GM12878 (cell line): ENCODE results near the gene SP8. TPM values are rescaled to one million over a fixed set of nuclear protein-coding genes. Genes with fewer than 3 reads are reported as not detected.

Experiments
- ATAC-seq: fragments of 200-7000 bp; cut with Tn5 transposase; 3 replicates; pipeline ENCODE4 v1.9.1; 2020; ENCODE audit warnings: mild to moderate bottlenecking, moderate library complexity
- BruUV-seq: library from RNA; stranded (reverse); fragments of 400-500 nt; replicated peaks from 2 replicates; lab custom pipeline; 2021; lab: Mats Ljungman, UMichigan
- CTCF ChIA-PET: fragments of 300-600 bp; sonication (Branson Sonifier 250); formaldehyde crosslinking; extraction: SDS; loops from one replicate; lab custom pipeline; 2021; ENCODE audit warnings: inconsistent platforms; lab: Yijun Ruan, JAX
- POLR2A ChIA-PET: fragments of 350-600 bp; formaldehyde crosslinking; extraction: SDS; loops from one replicate; lab custom pipeline; 2021; ENCODE audit warnings: inconsistent platforms; lab: Charles Lee
- RAD21 ChIA-PET: fragments of 300-600 bp; sonication (Branson Sonifier 250); formaldehyde crosslinking; loops from one replicate; lab custom pipeline; 2023; ENCODE audit warnings: antibody characterized with exemption; ENCODE audit not compliant: unreplicated experiment; lab: Charles Lee
- SMC1A ChIA-PET: fragments of 300-600 bp; sonication (Branson Sonifier 250); formaldehyde crosslinking; loops from one replicate; lab custom pipeline; 2023; ENCODE audit not compliant: unreplicated experiment, uncharacterized antibody; lab: Charles Lee
- DNase-seq: peaks from one replicate; pipeline ENCODE4 v3.0.0-alpha.2; 2011; ENCODE audit warnings: low read depth, low spot score
- FAIRE-seq: peaks from 3 replicates; lab custom pipeline; 2011; peaks lifted over from hg19 to GRCh38; lab: Jason Lieb, UNC
- H2AFZ ChIP-seq: 2 replicates; pipeline ENCODE4 v1.6.0; 2011; ENCODE audit warnings: low read depth, low read length, control low read depth; ENCODE audit not compliant: control insufficient read depth
- H3K27ac ChIP-seq: 2 replicates; pipeline ENCODE4 v1.5.1; 2011; ENCODE audit warnings: control low read depth; ENCODE audit not compliant: control insufficient read depth, insufficient read depth
- H3K27me3 ChIP-seq, 2 experiments: replicated peaks in 1 of 2; 2 replicates each; pipeline versions ENCODE4 v1.6.0 to v1.6.1; 2011; ENCODE audit warnings: low read length in 1 of 2; ENCODE audit not compliant: control insufficient read depth in 2 of 2, insufficient read depth in 2 of 2
- H3K36me3 ChIP-seq, 2 experiments: 2 replicates each; pipeline ENCODE4 v1.5.1; 2011; ENCODE audit warnings: low read length in 1 of 2; ENCODE audit not compliant: control insufficient read depth in 2 of 2, insufficient read depth in 2 of 2
- H3K4me1 ChIP-seq: 2 replicates; pipeline ENCODE4 v1.6.1; 2011; ENCODE audit warnings: mild to moderate bottlenecking, low read length, moderate library complexity, mixed read lengths; ENCODE audit not compliant: control insufficient read depth, insufficient read depth
- H3K4me2 ChIP-seq: 2 replicates; pipeline ENCODE4 v1.6.0; 2011; ENCODE audit warnings: control low read depth; ENCODE audit not compliant: control insufficient read depth, insufficient read depth
- H3K4me3 ChIP-seq: fragments of 200-600 bp; sonication (generic); 2 replicates; pipeline ENCODE4 v1.5.1; 2016
- H3K79me2 ChIP-seq: 2 replicates; pipeline ENCODE4 v1.6.0; 2011; ENCODE audit warnings: low read length; ENCODE audit not compliant: control insufficient read depth, insufficient read depth
- H3K9ac ChIP-seq: 2 replicates; pipeline ENCODE4 v1.8.0; 2011; ENCODE audit warnings: low read length, control low read depth, mixed read lengths; ENCODE audit not compliant: control insufficient read depth, insufficient read depth
- H3K9me3 ChIP-seq: replicated peaks from 3 replicates; pipeline ENCODE4 v1.5.1; 2011; ENCODE audit warnings: mild to moderate bottlenecking, low read length; ENCODE audit not compliant: control insufficient read depth, insufficient read depth
- H4K20me1 ChIP-seq: 2 replicates; pipeline ENCODE4 v1.6.0; 2011; ENCODE audit not compliant: control insufficient read depth, insufficient read depth
- ATF2 ChIP-seq: IDR thresholded peaks from 2 replicates; pipeline ENCODE4 v1.6.1; 2012; ENCODE audit warnings: low read length, inconsistent platforms
- CBX3 ChIP-seq: fragments of 200-600 bp; sonication (generic); IDR thresholded peaks from 2 replicates; pipeline ENCODE4 v1.6.1; 2016; ENCODE audit warnings: low read depth, borderline replicate concordance
- ESRRA ChIP-seq: IDR thresholded peaks from 2 replicates; pipeline ENCODE4 v1.6.1; 2012; ENCODE audit warnings: mild to moderate bottlenecking, low read length, improper control_type of control experiment
- KDM1A ChIP-seq: fragments of 200-600 bp; sonication (generic); IDR thresholded peaks from 2 replicates; pipeline ENCODE4 v1.6.1; 2016; ENCODE audit warnings: borderline replicate concordance
- MEF2B ChIP-seq: fragments of 450-650 bp; IDR thresholded peaks from 2 replicates; pipeline ENCODE4 v1.6.1; 2018; ENCODE audit warnings: mild to moderate bottlenecking, moderate library complexity; ENCODE audit not compliant: partially characterized antibody, poor library complexity, severe bottlenecking
- NR2C2 ChIP-seq: IDR thresholded peaks from 2 replicates; pipeline ENCODE4 v1.6.1; 2011; ENCODE audit warnings: borderline replicate concordance, low read depth; ENCODE audit not compliant: control insufficient read depth, insufficient read length
- REST ChIP-seq: IDR thresholded peaks from 2 replicates; pipeline ENCODE4 v1.6.1; 2012; ENCODE audit warnings: mild to moderate bottlenecking, low read depth, low read length
- SPI1 ChIP-seq: IDR thresholded peaks from 2 replicates; pipeline ENCODE4 v1.6.1; 2011; ENCODE audit warnings: low read depth, mild to moderate bottlenecking, low read length, moderate library complexity, borderline replicate concordance; ENCODE audit not compliant: insufficient read depth
- TAF1 ChIP-seq: IDR thresholded peaks from 2 replicates; pipeline ENCODE4 v1.6.1; 2011; ENCODE audit warnings: mild to moderate bottlenecking, low read depth, low read length, borderline replicate concordance
- ZNF207 ChIP-seq: fragments of 450-650 bp; IDR thresholded peaks from 2 replicates; pipeline ENCODE4 v1.6.1; 2014; ENCODE audit warnings: antibody characterized with exemption, mild to moderate bottlenecking, borderline replicate concordance
- in situ Hi-C: fragments of 300-500 bp; cut with MboI; formaldehyde crosslinking; loops from 9 replicates; pipeline ENCODE4 v1.14.3; 2018; ENCODE audit warnings: mixed read lengths
- intact Hi-C: fragments of 100-400 bp; cut with micrococcal nuclease; formaldehyde crosslinking; loops from one replicate; pipeline ENCODE4 v1.14.2; 2022; ENCODE audit not compliant: unreplicated experiment
- polyA plus RNA-seq, 11 experiments: library from polyadenylated mRNA; depleted of rRNA in 4 of 11; unstranded in 6 of 11; stranded (reverse) in 5 of 11; fragments of >200 nt; fragmentation: Nextera tagmentation in 4 of 11; fragmentation: Illumina TruSeq in 1 of 11; extraction: Ambion mirVana in 4 of 11; extraction: Trizol in 1 of 11; gene quantifications; 1 replicate in 1 of 11; 2 replicates in 10 of 11; pipeline versions ENCODE4 v1.2.1 to v1.2.3, GENCODE V29; 2011 to 2016; ENCODE audit warnings: inconsistent platforms in 2 of 11, missing spikeins in 2 of 11, low read depth in 1 of 11
- total RNA-seq, 4 experiments: library from RNA; depleted of rRNA in 3 of 4; stranded (reverse); fragments of >200 nt in 3 of 4; fragmentation: Illumina TruSeq in 1 of 4; extraction: Trizol in 1 of 4; gene quantifications; 2 replicates each; pipeline versions ENCODE4 v1.2.1 to v1.2.3, GENCODE V29; 2013 to 2021
- TF ChIP-seq, protein P1 (sequence below): fragments of 450-650 bp; IDR thresholded peaks from 2 replicates; pipeline ENCODE4 v1.6.1; 2016; ENCODE audit warnings: mild to moderate bottlenecking

SP8 gene
- total and polyA plus RNA-seq, 10 of the 15 experiments (the other 5 are each of a cell fraction or from before 2014, with no cell fraction given): not detected

- intact Hi-C loops (no loop called here), in situ Hi-C loops (no loop called here)
- no peak for TF ChIP-seq ZNF207
- no peak for TF ChIP-seq ESRRA
- no peak for TF ChIP-seq REST
- TF ChIP-seq CBX3: no peak
- TF ChIP-seq SPI1: no peak
- no peak for TF ChIP-seq TAF1
- TF ChIP-seq MEF2B: no peak
- TF ChIP-seq NR2C2: no peak
- no peak for TF ChIP-seq KDM1A
- no peak for TF ChIP-seq ATF2
- TF ChIP-seq, protein P1, sequence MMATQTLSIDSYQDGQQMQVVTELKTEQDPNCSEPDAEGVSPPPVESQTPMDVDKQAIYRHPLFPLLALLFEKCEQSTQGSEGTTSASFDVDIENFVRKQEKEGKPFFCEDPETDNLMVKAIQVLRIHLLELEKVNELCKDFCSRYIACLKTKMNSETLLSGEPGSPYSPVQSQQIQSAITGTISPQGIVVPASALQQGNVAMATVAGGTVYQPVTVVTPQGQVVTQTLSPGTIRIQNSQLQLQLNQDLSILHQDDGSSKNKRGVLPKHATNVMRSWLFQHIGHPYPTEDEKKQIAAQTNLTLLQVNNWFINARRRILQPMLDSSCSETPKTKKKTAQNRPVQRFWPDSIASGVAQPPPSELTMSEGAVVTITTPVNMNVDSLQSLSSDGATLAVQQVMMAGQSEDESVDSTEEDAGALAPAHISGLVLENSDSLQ: no peak
- ChIA-PET CTCF (no interaction called here), RAD21 (no interaction called here), POLR2A (no interaction called here), SMC1A (interaction anchor here (1.4 kb wide), 1 partner anchor 517 kb away, joined by 3 read pairs; no protein-coding TSS in a partner anchor)
- FAIRE-seq: no peak
- ATAC-seq: no peak
- H3K27ac ChIP-seq: no peak overlapping the region
- no peak overlapping the region for H3K9ac ChIP-seq
- H3K4me2 ChIP-seq: no peak overlapping the region
- H3K9me3 ChIP-seq: no peaks in the 10 kb centered on the region
- no peaks in the 10 kb centered on the region for H4K20me1 ChIP-seq
- no peak overlapping the region for H2AFZ ChIP-seq
- H3K4me1 ChIP-seq: no peaks in the 10 kb centered on the region
- no peaks in the 10 kb centered on the region; a peak in 1 of 4 replicates for H3K27me3 ChIP-seq
- no peak for DNase-seq
- H3K36me3 ChIP-seq: no peaks in the 10 kb centered on the region
- H3K4me3 ChIP-seq: no peak overlapping the region
- no peaks in the 10 kb centered on the region for H3K79me2 ChIP-seq
- BruUV-seq: no TSS peak
Observed at GRCh38 chr7:20831451-20831850, 44.8 kb upstream of the SP8 start.
